Fibroblast of skin of left quadriceps (primary cell): ENCODE results near the gene HHIPL1.

ENCODE experiments used
- DNase-seq, 2 experiments: peaks; one replicate each; pipeline ENCODE4 v3.0.0-alpha.2; 2013; ENCODE audit warnings: low read depth in 2 of 2

Gene HHIPL1

GRCh38 chr14:99611646-99612045 lies 33.3 kb upstream of the HHIPL1 start:
- no peak for DNase-seq

- DNase-seq = no peak
These were observed 32.7 kb upstream of the HHIPL1 start for GRCh38 chr14:99612071-99612737.

DNA sequence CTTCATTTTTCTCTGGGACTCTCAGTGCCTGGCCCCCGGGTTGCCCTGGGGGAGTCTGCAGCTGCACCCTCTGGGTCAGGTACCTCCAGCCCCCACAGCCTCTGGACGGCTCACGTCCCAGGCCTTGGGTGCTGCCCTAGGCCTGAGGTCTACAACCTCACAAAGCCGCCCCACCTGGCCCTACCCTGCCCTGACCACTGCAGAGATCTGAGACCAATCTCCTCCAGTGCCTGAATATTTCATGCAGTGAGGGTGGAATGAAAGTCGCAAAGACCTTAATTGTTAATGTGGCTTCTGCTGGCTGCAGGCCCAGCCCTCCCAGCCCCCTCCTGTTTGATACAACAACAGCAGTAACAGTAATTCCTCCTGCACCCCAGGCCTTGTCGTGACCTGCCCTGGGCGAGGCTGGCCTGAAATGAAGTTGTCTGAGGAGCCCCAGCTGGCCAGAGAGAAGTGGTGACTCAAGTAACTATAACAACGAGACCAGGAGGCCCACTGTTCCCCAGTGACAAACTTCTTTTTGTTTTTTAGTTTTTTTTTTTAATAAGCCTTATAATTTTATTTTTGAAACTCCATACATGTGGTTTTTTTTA lies 32.1 kb upstream of the HHIPL1 start:
- DNase-seq = no peak

DNA sequence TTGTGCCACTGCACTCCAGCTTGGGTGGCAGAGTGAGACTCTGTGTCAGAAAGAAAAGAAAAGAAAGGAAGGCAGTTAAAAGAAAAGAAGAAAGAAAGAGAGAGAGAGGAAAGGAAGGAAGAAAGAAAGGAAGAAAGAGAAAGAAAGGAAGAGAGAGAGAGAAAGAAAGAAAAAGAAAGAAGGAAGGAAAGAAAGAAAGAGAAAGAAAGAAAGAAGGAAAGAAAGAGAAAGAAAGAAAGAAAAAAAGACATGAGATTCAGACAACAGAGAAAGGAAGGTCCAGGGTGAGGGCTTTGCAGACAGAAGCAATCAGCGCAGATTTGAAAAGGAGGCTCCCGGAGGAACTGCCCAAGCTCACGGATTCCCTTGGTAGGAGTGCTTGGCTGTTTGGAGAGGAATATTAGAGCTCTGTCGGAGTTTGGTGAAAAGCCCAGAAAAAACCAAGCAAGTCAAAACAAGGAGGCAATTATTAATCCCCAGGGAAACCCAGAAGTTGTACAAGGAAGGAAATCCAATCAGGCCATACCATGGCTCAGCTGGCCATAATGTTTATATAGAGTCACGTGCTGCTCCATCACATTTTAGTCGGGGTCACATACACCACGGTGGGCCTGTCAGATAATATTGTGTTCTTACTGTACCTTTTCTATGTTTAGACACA lies 29.3 kb upstream of the HHIPL1 start:
- DNase-seq = no peak

DNA sequence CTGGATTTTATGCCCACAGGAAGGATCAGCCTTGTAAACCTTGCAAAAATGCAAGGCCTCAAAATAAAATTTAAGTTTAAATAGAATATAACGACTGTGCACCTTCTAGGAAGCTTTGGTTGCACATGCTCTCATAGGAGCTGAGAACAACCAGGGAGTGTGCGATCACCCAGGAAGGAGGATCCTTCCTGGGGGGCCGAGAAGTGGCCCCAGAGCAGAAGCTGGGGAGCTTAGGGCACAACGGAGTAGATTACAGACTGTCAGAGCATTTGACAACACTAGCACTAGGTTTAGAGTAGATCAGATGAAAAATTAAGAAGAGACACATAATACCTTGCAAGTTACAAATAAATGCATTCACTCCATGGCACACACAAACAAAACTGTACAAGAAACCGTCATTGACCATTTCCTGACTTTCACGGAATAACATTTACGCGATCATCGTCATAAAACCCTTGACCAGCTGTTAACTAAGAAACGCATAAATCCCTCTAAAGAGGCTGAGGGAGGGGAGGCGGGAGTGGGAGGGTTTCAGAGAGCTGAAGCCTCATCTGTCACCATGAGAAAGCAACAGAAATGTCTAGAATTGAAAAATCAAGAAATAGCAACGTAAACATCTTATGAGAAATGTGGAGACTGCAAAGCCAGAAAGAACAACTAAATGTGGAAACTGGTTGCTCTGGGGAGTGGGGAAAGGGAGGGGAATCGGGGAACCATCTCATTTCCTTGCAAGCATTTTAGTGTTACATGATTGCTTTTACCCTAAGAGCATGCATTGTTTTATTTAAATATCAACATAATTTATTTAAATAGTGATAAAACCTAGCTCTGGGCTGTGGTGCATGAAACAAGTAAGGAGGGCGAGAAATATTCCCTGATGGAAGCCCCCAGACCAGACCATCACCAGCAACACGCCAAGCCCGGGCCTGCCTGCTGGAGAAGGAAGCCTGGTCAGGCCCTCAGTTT lies 27.8 kb upstream of the HHIPL1 start:
- no peak for DNase-seq

DNA sequence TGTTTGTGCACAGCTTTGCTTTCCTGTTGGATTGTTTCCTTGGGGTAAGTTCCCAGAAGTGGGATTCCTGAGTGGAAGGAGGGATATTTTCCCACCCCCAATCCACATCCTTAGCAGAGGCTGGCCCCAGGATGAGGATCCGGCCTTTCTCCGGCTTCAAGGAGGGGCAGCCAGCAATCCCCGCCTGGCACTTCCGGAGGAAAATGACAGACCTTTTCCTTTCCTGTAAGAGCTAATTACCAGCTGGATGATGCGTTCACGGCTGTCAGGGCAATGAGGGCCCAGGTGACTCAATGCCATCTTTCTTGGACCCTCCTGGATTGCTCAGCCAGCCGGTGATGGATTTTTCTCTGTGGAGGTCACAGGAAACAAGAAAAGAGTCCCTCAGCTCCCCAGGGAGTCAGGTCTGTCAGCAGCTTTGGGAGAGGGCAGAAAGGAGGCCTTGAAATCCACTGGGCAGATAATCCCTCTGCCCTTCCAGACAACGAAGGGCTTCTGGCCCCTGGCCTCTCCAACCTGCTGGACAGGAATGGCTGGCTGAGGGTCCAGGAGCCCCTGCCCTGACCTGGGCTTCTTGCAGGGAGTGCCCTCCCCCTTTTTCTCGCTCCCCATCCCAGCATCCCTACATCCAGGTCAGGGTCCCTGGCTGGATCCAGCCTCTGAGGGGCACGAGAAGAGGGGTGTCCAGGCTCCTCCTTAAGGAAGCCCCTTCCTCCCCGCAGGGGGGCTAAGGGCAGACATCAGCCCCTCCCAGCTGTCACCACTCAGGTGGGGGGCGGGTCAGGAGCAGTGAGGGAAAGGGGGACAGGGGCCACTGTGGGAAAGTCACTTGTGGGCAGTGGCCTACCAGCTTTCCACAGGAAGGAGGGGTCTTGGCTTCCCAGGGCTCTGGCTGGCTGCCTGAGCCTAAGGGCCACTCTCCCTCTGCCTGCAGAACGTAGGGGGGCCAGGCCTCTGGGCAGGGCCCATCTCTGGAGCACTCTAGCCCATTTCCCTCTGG lies 24.8 kb upstream of the HHIPL1 start:
- no peak for DNase-seq

GRCh38 chr14:99621948-99622347 lies 23.0 kb upstream of the HHIPL1 start:
- DNase-seq = no peak

- no peak for DNase-seq
These were observed 20.9 kb upstream of the HHIPL1 start for GRCh38 chr14:99624024-99624423.

GRCh38 chr14:99624971-99625370 lies 20.0 kb upstream of the HHIPL1 start:
- no peak for DNase-seq

GRCh38 chr14:99625476-99625875 lies 19.5 kb upstream of the HHIPL1 start:
- DNase-seq = no peak

DNA sequence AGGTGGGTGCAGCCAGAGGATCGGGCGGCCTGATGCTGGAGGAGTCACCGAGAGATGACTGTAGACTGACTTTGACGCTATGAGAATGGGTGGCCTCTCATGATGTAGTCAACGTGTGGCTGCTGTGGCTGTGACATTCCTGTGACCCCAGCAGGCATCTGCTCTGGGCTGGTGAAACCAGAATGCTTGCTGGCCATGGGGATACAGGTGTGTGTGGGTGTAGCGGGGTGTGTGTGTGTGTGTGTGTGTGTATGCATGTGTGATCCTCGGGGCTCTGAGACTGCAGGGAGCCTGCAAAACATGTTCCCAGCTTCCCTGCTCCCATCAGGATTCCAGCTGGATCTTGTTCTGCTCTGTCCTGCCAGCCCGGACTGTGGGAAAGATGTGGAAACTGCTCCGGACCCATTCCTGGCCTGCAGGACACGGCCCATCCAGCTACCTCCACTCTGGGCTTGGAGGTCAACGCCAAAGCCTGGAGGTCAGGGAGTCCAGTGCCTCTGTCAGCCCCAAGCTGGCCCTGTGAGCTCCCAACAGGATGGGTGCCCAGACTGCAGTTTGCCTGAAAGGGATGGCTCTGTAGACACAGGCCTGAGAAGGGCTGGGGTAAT lies 18.8 kb upstream of the HHIPL1 start:
- no peak for DNase-seq

DNA sequence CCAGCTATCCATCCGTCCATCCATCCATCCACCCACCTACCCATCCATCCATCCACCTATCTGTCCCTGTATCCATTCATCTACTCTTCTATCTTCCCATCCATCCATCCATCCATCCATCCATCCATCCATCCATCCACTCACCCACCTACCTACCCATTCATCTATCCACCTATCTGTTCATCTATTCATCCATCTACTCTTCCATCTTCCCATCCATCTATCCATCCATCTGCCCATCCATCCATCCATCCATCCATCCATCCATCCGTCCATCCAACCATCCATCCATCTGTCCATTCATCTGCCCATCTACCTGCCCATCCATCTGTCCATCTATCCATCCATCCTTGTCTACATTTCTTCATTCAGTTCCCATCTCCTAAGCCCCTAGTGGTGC lies 17.8 kb upstream of the HHIPL1 start:
- no peak for DNase-seq

GRCh38 chr14:99627510-99628381 lies 17.2 kb upstream of the HHIPL1 start:
- DNase-seq = no peak

DNA sequence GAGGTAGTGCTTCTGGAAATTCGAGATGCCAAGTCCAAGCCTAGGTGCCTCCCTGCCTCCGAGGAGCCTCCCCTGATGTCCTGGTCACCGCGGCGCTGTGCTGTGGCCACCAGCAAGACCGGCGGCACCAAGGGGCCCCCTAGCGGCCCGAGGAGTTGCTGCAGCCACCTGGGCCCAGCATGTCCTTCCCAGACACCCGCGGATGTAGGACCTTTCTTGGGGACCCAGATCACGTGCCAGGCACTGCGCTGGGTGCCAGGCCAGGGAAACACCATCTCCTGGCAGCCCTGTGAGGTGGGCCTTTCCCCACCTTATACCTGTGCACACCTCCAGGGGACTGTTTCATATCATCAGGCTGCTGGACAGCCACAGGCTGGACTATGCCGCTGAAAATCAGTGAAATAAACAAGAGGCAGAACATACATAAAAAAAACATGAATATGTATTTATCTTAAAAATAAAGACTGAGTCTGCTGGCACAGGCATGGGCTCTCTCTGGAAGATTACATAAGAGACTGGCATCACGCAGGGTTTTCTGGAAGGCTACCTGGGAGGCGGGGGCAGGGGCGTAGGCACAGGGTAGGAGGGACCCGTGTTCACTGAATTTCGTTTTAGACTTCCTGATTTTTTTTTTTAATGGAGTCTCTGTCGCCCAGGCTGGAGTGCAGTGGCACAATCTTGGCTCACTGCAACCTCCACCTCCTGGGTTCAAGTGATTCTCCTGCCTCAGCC lies 15.9 kb upstream of the HHIPL1 start:
- peak in 1 of 2 experiments; percentile 14 for DNase-seq

DNA sequence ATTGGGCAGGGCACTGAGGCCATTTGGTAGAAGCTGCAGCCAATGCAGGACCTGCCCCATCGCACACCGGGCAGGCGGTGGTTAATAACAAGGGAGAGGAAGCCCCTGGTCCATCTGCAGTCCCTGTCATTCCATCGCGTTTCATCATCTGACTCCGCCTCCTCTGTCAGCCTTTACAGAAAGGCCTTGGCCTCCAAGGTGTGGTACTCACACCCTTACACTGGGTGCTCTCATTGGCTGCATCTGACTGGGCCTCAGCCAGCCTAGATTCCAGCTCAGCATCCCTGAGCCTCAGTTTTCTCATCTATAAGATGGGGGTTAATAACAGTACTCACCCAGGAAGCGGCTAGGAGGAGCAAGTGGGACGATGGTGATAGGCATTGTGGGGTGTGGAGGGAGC lies 14.7 kb upstream of the HHIPL1 start:
- DNase-seq = no peak

GRCh38 chr14:99632410-99633035 lies 12.4 kb upstream of the HHIPL1 start:
- DNase-seq = no peak

DNA sequence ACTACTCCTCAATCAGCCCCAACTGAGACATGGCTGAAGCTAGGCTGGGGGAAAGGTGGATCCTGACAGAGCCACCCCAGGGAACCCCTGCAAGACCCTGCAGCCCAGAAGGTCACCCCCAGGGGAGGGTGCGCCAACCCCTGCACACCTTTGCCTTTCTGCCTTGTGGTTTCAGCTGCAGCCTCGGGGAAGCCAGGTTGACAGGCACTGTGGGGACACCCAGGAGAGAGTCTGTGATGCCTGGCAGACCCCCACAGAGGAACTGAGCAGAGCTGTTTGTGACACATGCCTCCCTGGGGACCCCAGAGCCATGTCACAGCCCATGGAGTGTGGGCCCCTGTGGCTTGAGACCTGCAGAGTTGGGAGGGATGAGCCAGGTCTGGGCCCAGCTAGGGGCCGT lies 11.8 kb upstream of the HHIPL1 start:
- DNase-seq = no peak

DNA sequence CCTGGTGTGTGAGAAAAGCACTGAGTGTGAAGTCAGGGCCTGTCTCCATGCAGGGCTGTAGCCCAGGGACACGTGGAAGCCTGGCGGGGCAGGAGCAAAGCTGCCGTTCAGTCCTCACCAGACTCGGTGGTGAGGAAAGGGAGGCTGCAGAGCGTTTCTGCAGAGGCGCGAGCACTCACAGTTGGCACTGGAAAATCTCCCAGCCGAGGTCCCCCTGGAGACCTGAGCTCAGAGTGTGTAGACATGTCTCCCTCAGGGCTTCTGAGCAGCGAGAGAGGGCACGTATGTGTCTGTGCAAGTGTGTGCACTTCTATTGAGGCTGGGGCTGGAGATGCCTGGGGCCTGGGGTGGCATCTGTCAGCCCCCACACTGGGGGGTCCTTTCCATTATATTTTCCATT lies 11.0 kb upstream of the HHIPL1 start:
- no peak for DNase-seq
